ENCODE data around the gene SRR. TPM values are rescaled to one million over a fixed set of nuclear protein-coding genes. Genes with fewer than 3 reads are reported as not detected.

The SRR gene
- total RNA-seq, 1 experiment from 2014 or later: 65.5 TPM

DNA sequence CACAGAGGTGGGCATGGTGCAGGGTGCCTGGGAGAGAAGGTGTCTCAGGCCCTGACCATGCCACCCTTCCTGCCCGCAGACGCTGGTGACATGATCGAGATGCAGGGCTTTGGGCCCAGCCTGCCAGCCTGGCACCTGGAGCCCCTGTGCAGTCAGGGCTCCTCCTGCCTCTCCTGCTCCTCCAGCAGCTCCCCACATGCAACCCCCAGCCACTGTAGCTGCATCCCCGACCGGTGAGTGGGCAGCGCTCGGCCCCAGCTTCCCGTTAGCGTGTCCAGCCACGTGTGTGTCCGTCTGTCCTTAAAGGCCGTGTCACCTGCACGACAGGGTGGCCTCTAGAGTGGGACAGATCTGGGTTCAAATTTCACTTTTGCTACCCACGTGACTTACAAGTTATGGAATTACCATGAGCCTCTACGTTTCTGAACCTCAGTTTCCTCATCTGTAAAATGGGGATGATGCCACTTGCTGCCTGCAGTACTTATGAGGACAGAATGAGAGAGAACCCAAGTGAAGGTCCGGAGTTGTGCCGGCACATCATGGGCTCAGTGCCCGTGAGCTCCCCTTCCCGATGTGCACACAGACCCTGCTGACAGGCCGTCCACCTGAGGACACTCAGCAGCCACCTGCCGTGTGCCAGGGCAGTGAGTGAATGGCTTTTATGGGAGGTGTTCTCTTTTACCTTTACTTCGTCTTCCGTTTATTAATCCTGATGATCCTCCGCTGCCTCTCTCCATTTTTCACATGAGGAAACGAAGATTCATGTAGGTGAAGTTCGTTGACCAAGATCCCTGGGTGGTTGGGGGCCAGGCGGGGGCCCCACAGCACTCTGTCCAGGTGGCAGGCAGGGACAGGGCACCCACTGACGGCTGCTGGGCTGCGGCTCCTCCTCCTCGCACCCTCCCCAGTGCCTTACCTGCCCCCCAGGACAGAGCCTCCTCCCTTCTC is 67.7 kb downstream of the SRR start:
- DNase-seq (ENCODE audit: low read depth): no peak

DNA sequence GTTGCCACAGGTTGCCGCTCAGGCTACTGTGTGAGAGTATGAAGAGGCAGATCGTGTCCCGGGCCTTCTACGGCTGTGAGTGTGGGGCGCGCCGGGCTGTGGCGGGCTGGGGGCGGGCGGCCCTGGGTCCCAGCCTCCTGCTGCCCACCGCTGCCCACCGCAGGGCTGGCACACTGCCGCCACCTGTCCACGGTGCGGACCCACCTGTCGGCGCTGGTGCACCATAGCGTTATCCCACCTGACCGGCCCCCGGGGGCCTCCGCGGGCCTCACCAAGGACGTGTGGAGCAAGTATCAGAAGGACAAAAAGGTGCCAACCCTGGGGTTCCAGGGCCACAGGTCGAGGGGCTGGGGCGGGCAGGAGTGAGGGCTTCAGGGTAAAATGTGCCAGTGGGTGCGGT is 68.4 kb downstream of the SRR start:
- no peak for DNase-seq (ENCODE audit: low read depth)

- DNase-seq (ENCODE audit: low read depth): no peak
Observed at GRCh38 chr17:2372681-2373080, 68.9 kb downstream of the SRR start.

DNA sequence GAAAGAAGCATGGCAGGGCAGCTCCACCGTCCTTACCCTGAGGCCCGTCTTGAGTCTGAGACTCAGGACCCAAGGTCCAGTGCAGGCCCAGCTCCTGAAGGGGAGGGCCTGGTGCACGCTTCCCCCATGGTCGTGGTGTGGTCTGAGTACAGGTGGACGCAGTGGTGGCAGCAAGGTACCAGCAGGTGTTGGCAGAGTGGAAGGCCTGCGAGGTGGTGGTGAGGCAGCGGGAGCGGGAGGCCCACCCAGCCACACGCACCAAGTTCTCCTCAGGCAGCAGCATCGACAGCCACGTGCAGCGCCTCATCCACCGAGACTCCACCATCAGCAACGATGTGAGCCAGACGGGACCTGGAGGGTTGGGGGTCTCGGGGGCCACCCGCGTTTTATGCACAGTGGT is 69.4 kb downstream of the SRR start:
- DNase-seq (ENCODE audit: low read depth): no peak

Other genes with a start within 250 kb of the SRR start
- 7.5 and 8.8 TPM in 2 replicates for gene HIC1, start 248.8 kb upstream of the SRR start, total RNA-seq (2014; rRNA removed)
- gene SMG6, start 165 bp upstream of the SRR start, total RNA-seq (2014; rRNA removed): 23.5 and 35.5 TPM in 2 replicates
- gene TSR1, start 32.5 kb downstream of the SRR start, total RNA-seq (2014; rRNA removed): 63.9 and 80.5 TPM in 2 replicates
- 33.0 and 36.1 TPM in 2 replicates for gene SGSM2, start 33.6 kb downstream of the SRR start, total RNA-seq (2014; rRNA removed)
- 6.3 and 6.8 TPM in 2 replicates for gene MNT, start 97.1 kb downstream of the SRR start, total RNA-seq (2014; rRNA removed)
- gene METTL16, start 207.9 kb downstream of the SRR start, total RNA-seq (2014; rRNA removed): 17.8 and 22.4 TPM in 2 replicates